PC-3 (cell line): ENCODE results near the gene CARD10. TPM values are rescaled to one million over a fixed set of nuclear protein-coding genes. Genes with fewer than 3 reads are reported as not detected.
A peak's percentile ranks its signal among the peaks of the same experiment; 100 is the strongest.

Experiments
- ATAC-seq: fragments of 200-7000 bp; cut with Tn5 transposase; 2 replicates; pipeline ENCODE4 v1.9.1; 2020; ENCODE audit warnings: mild to moderate bottlenecking, moderate library complexity
- BruUV-seq: library from RNA; stranded (reverse); fragments of 400-500 nt; replicated peaks from 2 replicates; lab custom pipeline; 2021; lab: Mats Ljungman, UMichigan
- CTCF ChIA-PET: fragments of 300-600 bp; sonication (Branson Sonifier 250); formaldehyde crosslinking; loops from one replicate; lab custom pipeline; 2022; ENCODE audit warnings: antibody characterized with exemption; lab: Charles Lee
- POLR2A ChIA-PET: fragments of 300-600 bp; sonication (Branson Sonifier 250); formaldehyde crosslinking; loops from one replicate; lab custom pipeline; 2022; ENCODE audit warnings: antibody characterized with exemption; ENCODE audit not compliant: unreplicated experiment; lab: Charles Lee
- DNase-seq: peaks from one replicate; pipeline ENCODE4 v3.0.0-alpha.2; 2015
- H2AFZ ChIP-seq: fragments of 300-600 bp; sonication (generic); 2 replicates; pipeline ENCODE4 v1.6.0; 2016; ENCODE audit warnings: antibody characterized with exemption, low read length
- H3F3A ChIP-seq: fragments of 300-600 bp; sonication (generic); one replicate; pipeline ENCODE4 v1.6.0; 2017; ENCODE audit warnings: antibody characterized with exemption, low read length, control low read depth, mild to moderate bottlenecking; ENCODE audit not compliant: unreplicated experiment
- H3K27ac ChIP-seq: fragments of 300-600 bp; sonication (generic); 2 replicates; pipeline ENCODE4 v1.5.1; 2016; ENCODE audit warnings: mild to moderate bottlenecking, low read length
- H3K27me3 ChIP-seq: fragments of 300-600 bp; sonication (generic); 2 replicates; pipeline ENCODE4 v1.6.1; 2016; ENCODE audit warnings: low read length, mixed read lengths
- H3K36me3 ChIP-seq: fragments of 300-600 bp; sonication (generic); 2 replicates; pipeline ENCODE4 v1.6.1; 2016; ENCODE audit warnings: low read depth, mixed run types, low read length, mixed read lengths
- H3K4me1 ChIP-seq: fragments of 300-600 bp; sonication (generic); 2 replicates; pipeline ENCODE4 v1.5.1; 2016; ENCODE audit warnings: low read length; ENCODE audit not compliant: insufficient read depth
- H3K4me2 ChIP-seq: fragments of 300-600 bp; sonication (generic); 2 replicates; pipeline ENCODE4 v1.6.0; 2016; ENCODE audit warnings: low read length
- H3K4me3 ChIP-seq: fragments of 300-600 bp; sonication (generic); 2 replicates; pipeline ENCODE4 v1.5.1; 2016; ENCODE audit warnings: mild to moderate bottlenecking, low read length, mixed read lengths
- H3K79me2 ChIP-seq: fragments of 300-600 bp; sonication (generic); 2 replicates; pipeline ENCODE4 v1.6.1; 2017; ENCODE audit warnings: low read length, mixed read lengths
- H3K9ac ChIP-seq: fragments of 300-600 bp; sonication (generic); 2 replicates; pipeline ENCODE4 v1.6.0; 2016; ENCODE audit warnings: mild to moderate bottlenecking, low read length
- H3K9me2 ChIP-seq: fragments of 300-600 bp; sonication (generic); replicated peaks from 2 replicates; pipeline ENCODE4 v1.6.1; 2016; ENCODE audit warnings: mixed run types, low read length, mixed read lengths
- H3K9me3 ChIP-seq: fragments of 300-600 bp; sonication (generic); 2 replicates; pipeline ENCODE4 v1.6.1; 2016; ENCODE audit warnings: low read length, mixed read lengths
- H4K20me1 ChIP-seq: fragments of 300-600 bp; sonication (generic); 2 replicates; pipeline ENCODE4 v1.6.1; 2016; ENCODE audit warnings: low read length, mixed read lengths
- CTCF ChIP-seq: fragments of 300-600 bp; sonication (generic); conservative IDR thresholded peaks from 2 replicates; pipeline ENCODE4 v1.5.1; 2017; ENCODE audit warnings: antibody characterized with exemption, low read depth, mild to moderate bottlenecking, low read length
- EZH2 ChIP-seq: fragments of 300-600 bp; sonication (generic); IDR thresholded peaks from one replicate; pipeline ENCODE4 v1.6.1; 2017; ENCODE audit warnings: antibody characterized with exemption, mild to moderate bottlenecking, low read length; ENCODE audit not compliant: unreplicated experiment
- EZH2phosphoT487 ChIP-seq: fragments of 300-600 bp; sonication (generic); IDR thresholded peaks from 2 replicates; pipeline ENCODE4 v1.6.1; 2018; ENCODE audit warnings: mild to moderate bottlenecking, antibody characterized with exemption, low read length, borderline replicate concordance
- intact Hi-C: fragments of 100-400 bp; cut with micrococcal nuclease; formaldehyde crosslinking; loops from 2 replicates; pipeline ENCODE4 v1.9.0; 2023
- total RNA-seq: library from RNA; depleted of rRNA; stranded (reverse); fragments of >200 nt; gene quantifications from 2 replicates; pipeline ENCODE4 v1.2.3, GENCODE V29; 2014

CARD10 gene
- total RNA-seq, 1 experiment from 2014 or later, result 20.7 TPM

- H3K4me1 ChIP-seq, result peaks cover 42% of the 10 kb centered on the region
- no peaks in the 10 kb centered on the region for H4K20me1 ChIP-seq
- no peak overlapping the region for H2AFZ ChIP-seq
- no peaks in the 10 kb centered on the region for H3K27me3 ChIP-seq
- intact Hi-C loops, result no loop called here
- H3K79me2 ChIP-seq, result no peaks in the 10 kb centered on the region; the same call in 1 of the 2 replicates
- H3K9me3 ChIP-seq, result no peaks in the 10 kb centered on the region
- ATAC-seq (no peak), DNase-seq (no peak)
- no peaks in the 10 kb centered on the region for H3K9me2 ChIP-seq
- peaks cover 5% of the 10 kb centered on the region; the same call in 1 of the 2 replicates for H3K36me3 ChIP-seq
- H3F3A ChIP-seq, result peaks cover 4% of the 10 kb centered on the region
- TF ChIP-seq EZH2phosphoT487 (no peak), EZH2 (no peak)
- H3K9ac ChIP-seq, result no peak overlapping the region
- CTCF ChIA-PET, result interaction anchor here (0.6 kb wide), 1 partner anchor 23 kb away, joined by 5 read pairs; no protein-coding TSS in a partner anchor
- no peak overlapping the region for H3K4me3 ChIP-seq
- no peak overlapping the region for H3K4me2 ChIP-seq
- no TSS peak for BruUV-seq
- POLR2A ChIA-PET, result no interaction called here
- no peak overlapping the region for H3K27ac ChIP-seq
These were observed 20.0 kb downstream of the CARD10 start for GRCh38 chr22:37499027-37499707.

GRCh38 chr22:37498289-37498909, 20.8 kb downstream of the CARD10 start:
- H2AFZ ChIP-seq, result no peak overlapping the region
- DNase-seq (no peak), ATAC-seq (no peak)
- no peak for TF ChIP-seq EZH2
- no peak for TF ChIP-seq EZH2phosphoT487
- peak; percentile 46 for TF ChIP-seq CTCF
- H3F3A ChIP-seq, result peaks cover 4% of the 10 kb centered on the region
- H3K4me3 ChIP-seq, result no peak overlapping the region
- H3K79me2 ChIP-seq, result no peaks in the 10 kb centered on the region; the same call in 1 of the 2 replicates
- H4K20me1 ChIP-seq, result no peaks in the 10 kb centered on the region
- peaks cover 5% of the 10 kb centered on the region; the same call in 1 of the 2 replicates for H3K36me3 ChIP-seq
- H3K4me1 ChIP-seq, result peaks cover 42% of the 10 kb centered on the region
- BruUV-seq, result no TSS peak
- POLR2A ChIA-PET, result no interaction called here
- H3K9me3 ChIP-seq, result no peaks in the 10 kb centered on the region
- H3K27me3 ChIP-seq, result no peaks in the 10 kb centered on the region
- intact Hi-C loops, result no loop called here
- no peak overlapping the region for H3K9ac ChIP-seq
- H3K27ac ChIP-seq, result no peak overlapping the region
- H3K9me2 ChIP-seq, result no peaks in the 10 kb centered on the region
- CTCF ChIA-PET, result no interaction called here
- H3K4me2 ChIP-seq, result no peak overlapping the region

- H3K9me3 ChIP-seq, result no peaks in the 10 kb centered on the region
- peak overlapping the region; percentile 56; the same call in 1 of the 2 replicates for H3K4me2 ChIP-seq
- DNase-seq (peak; percentile 86), ATAC-seq (peak; percentile 41)
- ChIA-PET POLR2A (no interaction called here), CTCF (interaction anchor here (1.0 kb wide), 1 partner anchor 25 kb away, joined by 3 read pairs; no protein-coding TSS in a partner anchor)
- no peaks in the 10 kb centered on the region; the same call in 1 of the 2 replicates for H3K79me2 ChIP-seq
- BruUV-seq, result no TSS peak
- intact Hi-C loops, result no loop called here
- H3K4me3 ChIP-seq, result no peak overlapping the region
- no peak overlapping the region for H3K9ac ChIP-seq
- TF ChIP-seq CTCF (no peak), EZH2 (no peak), EZH2phosphoT487 (no peak)
- peaks cover 34% of the 10 kb centered on the region for H3K4me1 ChIP-seq
- H3K36me3 ChIP-seq, result peaks cover 5% of the 10 kb centered on the region; the same call in 1 of the 2 replicates
- H3F3A ChIP-seq, result peaks cover 4% of the 10 kb centered on the region
- H3K9me2 ChIP-seq, result no peaks in the 10 kb centered on the region
- no peaks in the 10 kb centered on the region for H3K27me3 ChIP-seq
- peak overlapping the region; percentile 64 for H3K27ac ChIP-seq
- no peak overlapping the region for H2AFZ ChIP-seq
- H4K20me1 ChIP-seq, result no peaks in the 10 kb centered on the region
These were observed 22.1 kb downstream of the CARD10 start for GRCh38 chr22:37497062-37497599.
